ENCODE results near the gene MAL.

The MAL gene

GRCh38 chr2:95025406-95026319 is at the start of gene MAL:
TSS of gene MAL (plus strand) at chr2:95025708. CDS start at chr2:95025793, 85 bp downstream.
- DNase-seq = peak; percentile 46 to 54

DNA sequence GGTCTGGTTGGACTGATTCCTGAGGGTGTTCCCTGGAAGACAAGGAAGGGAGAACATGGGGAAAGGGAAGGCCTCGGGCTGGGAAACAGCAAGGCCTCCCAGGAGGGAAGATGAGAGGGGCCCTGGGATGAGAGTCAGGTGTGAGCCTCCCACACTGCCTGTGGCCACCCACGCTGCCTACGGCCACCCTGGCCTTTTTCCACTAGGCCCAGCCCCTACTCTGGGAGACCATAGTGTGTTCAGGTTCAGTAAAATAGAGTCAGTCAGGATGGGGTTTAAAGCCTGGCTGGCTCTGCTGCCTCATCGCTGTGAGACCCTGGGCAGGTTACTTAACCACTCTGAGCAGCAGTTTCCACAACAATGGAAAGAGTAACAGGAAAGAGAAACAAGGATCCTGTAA is 47.7 kb upstream of the MAL start:
- DNase-seq = no peak

GRCh38 chr2:94978917-94979316 is 46.6 kb upstream of the MAL start:
- no peak for DNase-seq

DNA sequence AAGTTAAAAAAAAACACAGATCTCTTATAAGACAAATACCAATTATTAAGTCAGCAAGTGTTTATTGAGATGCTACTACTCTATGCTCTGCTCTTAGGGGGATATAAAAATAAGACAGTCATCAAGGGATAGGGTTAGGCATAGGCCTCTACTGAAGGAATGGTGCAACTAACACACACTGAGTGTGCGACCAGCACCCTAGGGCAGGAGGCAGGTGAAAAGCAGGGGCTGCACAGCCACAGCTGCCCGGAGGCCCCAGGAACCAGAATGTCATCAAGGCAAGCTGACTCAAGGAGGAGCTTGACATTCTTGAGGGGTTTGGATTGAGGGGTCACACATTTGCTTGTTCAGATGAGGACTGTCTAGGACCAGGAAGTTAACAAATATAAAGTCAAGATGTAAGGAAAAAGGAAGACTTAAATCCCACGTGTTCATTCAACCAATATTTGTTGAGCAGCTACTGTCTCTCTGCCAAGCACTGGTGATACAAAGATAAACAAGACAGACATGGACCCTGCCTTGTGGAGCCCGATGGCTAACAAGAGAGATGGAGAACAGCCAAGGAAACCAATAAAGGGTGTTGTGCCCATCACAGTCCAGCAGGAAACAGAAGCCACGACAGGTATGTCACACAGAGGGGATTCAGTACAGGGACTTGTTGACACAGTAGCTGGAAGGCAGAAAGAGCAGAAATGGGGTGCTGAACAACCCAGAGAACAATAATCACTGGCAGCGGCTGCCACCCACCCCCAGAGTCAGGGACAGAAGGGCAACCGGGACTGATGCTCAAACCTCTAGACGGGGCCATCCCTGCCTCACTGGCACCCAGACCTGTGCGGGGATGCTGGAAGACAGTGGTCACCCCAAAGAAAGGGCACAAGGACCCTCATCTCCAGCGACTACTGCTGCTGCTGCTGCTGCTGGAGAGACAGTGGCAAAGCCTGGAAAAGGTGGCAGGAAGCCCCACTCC is 45.8 kb upstream of the MAL start:
- no peak for DNase-seq

DNA sequence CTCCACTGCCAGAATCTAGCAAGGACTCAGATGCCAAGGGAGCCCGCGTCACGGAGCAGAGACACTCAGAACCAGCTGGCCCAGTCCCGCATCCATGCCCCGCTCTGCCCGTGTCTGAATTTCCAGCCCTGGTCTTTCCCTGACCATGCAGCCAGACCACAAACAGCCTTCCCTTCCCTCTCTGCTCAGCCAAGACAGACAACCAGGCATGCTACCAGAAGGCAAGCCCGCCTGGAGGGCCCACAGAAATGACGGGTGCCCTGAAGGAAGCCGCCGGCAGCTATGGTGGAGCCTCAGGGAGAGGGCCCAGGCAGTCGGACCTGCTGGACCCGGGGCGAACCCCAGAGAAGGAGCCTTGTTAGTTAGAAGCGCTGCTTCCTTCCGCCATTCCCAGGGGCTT is 45.1 kb upstream of the MAL start:
- DNase-seq = no peak

- no peak for DNase-seq
Observed at GRCh38 chr2:94982156-94982555, 43.4 kb upstream of the MAL start.

DNA sequence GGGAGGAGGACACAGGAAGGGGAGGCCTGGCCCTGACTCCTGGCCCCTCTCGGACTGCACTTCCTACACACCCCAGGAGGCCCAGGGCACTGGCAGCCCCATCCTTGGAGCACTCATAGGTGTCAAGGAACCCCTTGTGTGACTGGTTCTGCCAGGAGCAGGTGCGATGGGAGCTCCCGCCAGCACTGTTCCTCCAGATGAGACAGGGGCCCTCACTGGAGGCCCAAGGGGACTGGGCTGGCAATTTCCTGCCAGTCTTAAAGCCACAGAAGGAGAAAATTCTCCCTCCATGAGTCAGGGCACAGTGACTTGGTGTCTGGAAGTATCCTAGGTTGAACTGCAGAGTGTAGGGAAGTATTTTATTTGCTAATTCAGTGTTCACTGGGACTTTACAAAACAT is 42.8 kb upstream of the MAL start:
- DNase-seq = no peak

DNA sequence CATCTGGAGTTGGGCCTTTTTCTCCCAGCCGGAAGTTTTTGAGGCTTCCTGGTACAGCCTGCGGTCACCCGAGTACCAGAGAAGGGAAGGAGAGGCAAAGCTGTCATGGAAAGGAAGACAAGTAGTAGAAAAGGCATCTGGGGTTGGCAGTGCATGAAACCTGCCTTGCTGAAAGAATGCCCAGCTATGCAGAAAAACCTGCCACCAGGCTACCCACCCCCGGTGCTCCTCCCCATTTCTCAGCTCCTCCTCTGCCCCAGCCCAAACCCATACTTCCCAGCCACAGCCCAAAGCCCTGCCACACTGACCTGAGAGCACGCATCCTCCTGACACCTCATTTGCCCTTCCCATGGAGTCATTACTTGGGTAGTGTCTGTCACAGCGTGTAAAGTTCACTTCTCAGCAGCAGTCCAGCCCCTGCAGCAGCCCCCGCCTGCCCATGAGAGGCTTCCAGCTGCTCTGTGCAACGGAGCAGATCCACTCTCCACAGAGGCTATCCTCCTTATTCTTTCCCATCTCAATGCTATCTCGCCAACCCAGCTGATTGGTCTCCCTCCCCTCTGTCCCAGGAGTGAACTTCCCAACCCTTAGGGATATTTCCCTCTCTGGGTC is 40.4 kb upstream of the MAL start:
- no peak for DNase-seq

- DNase-seq = no peak
Observed at GRCh38 chr2:94985636-94986035, 39.9 kb upstream of the MAL start.

DNA sequence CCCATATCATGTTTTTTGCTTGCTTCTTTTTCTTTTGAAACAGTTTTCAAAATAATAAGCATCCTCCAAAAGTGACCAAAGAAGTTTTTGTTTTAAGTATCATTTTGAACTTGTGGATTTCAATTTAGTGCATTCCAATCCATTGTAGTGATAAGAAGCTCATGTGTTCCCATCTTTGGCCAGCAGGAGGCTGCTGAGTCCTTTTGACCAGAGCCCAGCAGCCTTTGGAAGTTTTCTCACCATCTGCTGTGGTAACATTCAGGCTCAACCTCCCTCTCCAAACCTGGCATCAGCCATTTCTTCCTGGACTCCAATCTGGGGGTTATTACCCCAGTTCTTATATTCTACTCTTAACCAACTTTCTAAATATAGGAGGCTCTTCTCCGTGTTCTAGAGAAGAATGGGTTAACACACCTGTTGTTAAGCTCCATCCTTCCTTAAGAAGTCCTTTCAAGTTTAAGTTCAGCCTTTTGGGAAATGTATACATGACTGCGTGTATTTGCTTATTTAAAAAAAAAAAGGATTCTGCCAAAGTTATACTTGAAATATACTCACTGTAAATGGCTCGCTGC is 39.0 kb upstream of the MAL start:
- DNase-seq = peak; percentile 11 to 33

DNA sequence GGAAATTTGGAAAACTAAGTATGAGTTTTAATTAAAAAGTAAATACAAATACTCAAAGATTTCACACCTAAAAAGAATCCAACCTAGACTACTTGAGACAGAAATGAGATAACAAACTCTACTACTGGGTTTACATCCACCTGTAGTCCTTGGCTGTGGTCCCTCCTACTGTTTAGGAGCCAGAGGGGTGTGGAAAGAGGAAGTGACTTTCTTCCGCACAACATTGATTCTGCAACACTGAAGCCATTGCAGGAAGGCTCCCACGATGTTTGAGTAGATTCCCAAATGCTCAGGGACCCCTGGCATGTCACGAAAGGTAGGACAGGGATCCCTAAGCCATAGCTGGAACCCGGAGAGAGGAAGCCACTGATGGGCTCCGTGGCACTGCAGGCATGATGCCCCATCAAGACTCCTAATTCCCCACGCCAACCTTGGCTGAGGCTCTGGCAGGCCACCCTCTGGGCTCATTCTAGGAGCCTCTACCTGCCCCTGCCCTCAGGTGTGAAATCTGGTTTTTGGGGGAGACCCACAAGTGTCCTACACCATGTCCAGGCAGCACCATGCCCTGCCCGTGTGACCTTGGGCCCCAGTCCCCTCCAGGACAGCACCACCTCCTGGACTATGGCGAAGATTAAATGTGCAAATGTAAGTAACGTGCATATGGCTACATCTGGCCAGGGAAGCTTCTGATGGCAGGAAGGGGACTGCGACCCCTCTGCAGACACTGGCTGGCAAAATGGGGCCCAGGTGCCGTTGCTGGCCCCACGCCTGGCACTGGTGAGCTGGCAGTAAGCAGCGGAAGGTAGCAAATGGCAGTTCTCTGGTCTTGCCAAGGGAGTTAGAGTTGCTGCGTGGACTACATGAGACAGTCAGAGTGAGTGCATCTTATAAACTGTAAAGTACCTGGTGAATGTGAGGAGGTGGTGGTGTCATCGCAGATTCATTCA is 38.2 kb upstream of the MAL start:
- no peak for DNase-seq

GRCh38 chr2:94990956-94991355 is 34.6 kb upstream of the MAL start:
- no peak for DNase-seq

DNA sequence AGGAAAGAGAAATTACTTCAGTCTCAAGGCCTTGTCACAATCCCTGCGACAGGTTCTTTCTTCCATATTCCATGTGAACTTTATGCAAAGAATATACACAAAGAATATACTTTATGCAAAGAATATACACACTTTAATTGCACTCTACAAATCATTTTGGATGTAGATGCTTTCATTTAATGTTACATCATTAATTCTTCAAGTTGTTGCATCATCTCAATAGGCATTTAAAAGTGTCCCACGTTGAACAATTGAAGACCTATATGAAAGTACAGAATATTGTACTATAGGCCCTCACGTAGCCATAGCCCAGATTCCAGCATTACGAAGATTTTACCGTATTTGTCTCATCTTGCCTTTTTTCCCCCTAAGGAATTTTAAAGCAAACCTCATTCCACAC is 33.1 kb upstream of the MAL start:
- DNase-seq = no peak

GRCh38 chr2:94993176-94994062 is 32.1 kb upstream of the MAL start:
- no peak for DNase-seq

- DNase-seq = no peak
Observed at GRCh38 chr2:94994063-94994913, 31.2 kb upstream of the MAL start.

DNA sequence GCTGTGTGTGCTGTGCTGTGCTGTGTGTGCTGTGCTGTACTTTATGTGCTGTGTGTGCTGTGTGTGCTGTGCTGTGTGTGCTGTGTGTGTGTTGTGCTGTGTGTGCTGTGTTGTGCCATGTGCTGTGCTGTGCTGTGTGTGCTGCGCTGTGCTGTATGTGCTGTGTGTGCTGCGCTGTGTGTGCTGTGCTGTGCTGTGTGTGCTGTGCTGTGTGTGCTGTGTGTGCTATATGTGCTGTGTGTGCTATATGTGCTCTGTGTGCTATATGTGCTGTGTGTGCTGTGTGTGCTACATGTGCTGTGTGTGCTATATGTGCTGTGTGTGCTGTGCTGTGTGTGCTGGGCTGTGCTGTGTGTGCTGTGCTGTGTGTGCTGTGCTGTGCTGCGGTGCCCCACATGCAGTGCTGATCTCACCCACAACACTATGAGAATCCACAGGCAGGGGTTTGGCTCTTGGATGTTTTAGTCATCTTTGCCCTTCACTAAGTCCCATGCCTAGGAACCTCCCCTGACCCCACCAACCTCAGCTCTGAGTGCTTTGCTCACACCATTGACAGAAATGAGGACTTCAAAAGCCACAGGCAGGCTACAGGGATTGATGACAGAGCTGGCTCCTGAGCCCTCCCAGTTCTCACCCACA is 30.5 kb upstream of the MAL start:
- DNase-seq = no peak

DNA sequence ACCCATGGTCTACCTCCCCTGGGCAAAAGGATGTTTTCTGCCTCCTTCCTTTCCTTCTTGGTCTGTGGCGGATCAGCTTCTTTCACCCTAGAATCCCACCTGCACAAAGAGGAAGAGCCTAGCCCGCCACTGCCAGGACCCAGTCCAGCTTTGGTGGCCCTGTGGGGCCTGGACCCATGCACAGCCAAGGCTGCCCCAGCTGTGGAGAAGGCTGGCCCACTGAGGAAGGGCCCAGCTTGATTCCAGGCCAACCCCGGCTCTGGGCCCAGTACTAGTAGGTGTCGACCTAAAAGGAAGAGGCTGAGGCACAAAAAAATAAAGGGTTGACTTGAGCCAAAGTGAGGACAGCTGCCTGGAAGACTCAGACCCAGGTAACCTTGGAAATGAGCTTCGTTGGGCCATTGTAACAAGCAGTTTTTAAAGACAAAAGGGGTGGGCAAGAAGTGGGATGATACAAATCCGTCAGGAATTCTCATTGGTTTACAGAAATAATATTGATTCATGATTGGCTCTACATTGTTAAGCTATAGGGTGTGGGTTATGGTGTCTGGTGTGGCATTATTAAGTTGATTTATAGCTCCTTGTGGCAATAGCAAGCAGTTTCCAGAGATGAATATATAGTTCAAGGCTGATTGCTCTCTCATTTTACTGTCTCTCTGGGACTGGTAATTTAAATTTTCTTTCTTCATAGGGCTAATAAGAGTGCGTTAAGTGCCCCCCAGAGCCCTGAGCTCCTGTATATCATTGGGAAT is 29.8 kb upstream of the MAL start:
- DNase-seq = no peak

Measured in stimulated activated CD4-positive, alpha-beta T cell treated with anti-CD3 and anti-CD28 coated beads, Interleukin-2, amount 100 ng/mL, for 48 hours (primary cell).